ENCODE measurements around the gene SLC25A42. TPM values are rescaled to one million over a fixed set of nuclear protein-coding genes. Genes with fewer than 3 reads are reported as not detected.

The SLC25A42 gene
- total and polyA plus RNA-seq, 2 of the 13 experiments (the other 11 are each of a cell fraction or from before 2014, with no cell fraction given) = 12.8 to 18.3 TPM

DNA sequence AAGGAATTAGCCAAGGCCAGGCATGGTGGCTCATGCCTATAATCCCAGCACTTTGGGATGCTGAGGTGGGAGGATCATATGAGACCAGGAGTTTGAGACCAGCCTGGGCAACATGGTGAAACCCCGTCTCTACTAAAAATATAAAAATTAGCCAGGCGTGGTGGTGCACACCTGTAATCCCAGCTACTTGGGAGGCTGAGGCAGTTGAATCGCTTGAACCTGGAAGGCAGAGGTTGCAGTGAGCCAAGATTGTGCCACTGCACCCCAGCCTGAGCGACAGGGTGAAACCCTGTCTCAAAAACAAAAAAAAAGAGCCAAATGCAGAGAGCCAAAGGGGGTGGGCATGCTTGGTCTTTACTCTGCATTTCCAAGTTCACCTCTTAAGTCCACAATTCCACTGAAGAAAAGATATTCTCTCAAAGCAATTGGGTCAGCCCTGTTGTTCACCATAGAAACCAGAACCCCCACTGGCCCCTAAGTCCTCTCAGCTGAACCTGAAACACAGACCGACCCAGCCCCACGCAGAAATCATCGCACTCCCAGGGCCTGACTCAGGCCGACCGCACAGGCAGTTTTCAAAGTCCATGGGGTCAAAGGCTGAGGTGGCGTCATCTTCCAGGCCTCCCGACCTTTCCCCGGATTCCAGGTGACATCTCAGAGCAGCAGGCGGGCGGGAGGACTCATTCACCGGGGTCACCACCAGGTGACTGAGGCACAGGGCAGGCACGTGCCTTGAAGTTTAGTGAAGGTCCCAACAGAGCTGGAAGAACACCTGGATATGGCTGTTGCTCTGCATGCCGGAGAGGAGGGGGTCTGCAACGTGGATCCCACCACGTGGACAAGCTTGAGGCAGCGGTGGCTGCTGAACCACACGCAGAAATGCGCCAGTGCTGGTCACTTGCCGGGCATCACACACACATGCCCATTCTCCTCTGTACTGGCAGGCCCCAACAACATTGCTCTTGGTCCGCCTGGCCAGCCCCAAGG is 33.1 kb downstream of the SLC25A42 start (continued):
- peak; percentile 72 for TF ChIP-seq CREB1 (IDR thresholded peaks at IDR 0.05)
- TF ChIP-seq CREB1 (CRISPR knock-in tag; IDR thresholded peaks at IDR 0.05) = peak; percentile 81
- no peak for TF ChIP-seq ZFP62 (CRISPR knock-in tag; IDR thresholded peaks at IDR 0.05)
- peak; percentile 89; the same call in 1 of the 2 replicates for TF ChIP-seq ZBTB20 (CRISPR knock-in tag; IDR thresholded peaks at IDR 0.05; ENCODE audit: borderline replicate concordance, low read depth)

GRCh38 chr19:19098084-19098702 is 34.4 kb downstream of the SLC25A42 start:
- TSS peak; percentile 74 for BruUV-seq (replicated peaks)
- POLR2A ChIA-PET = interaction anchor here (1.1 to 2.1 kb wide), 3 partner anchors 10 to 36 kb away, joined by 3 to 43 read pairs (median 6); partner anchors contain the start of gene SLC25A42
- ATAC-seq = peak; percentile 4
- Histone ChIP-seq H3K79me2 (ENCODE audit: insufficient read depth, low read length) (no peaks in the 10 kb centered on the region), H3K27ac (ENCODE audit: extremely low read length, insufficient read depth, low read length) (peak overlapping the region; percentile 99), H3K4me3 (replicated peaks in 1 of 3; ENCODE audit: insufficient read depth in 1 of 3, low read depth in 2 of 3, low read length in 3 of 3) (peak overlapping the region in 1 of 3 experiments; percentile 61; a peak in 3 of 6 replicates), H3K9ac (ENCODE audit: insufficient read depth, low read depth, low read length) (peak overlapping the region; percentile 85), H3K4me1 (ENCODE audit: insufficient read depth, low read length) (peaks cover 96% of the 10 kb centered on the region), H3K27me3 (ENCODE audit: control insufficient read depth in 1 of 2, insufficient read depth in 2 of 2, low read length in 2 of 2) (no peaks in the 10 kb centered on the region), H4K20me1 (ENCODE audit: insufficient read depth, low read length) (no peaks in the 10 kb centered on the region), H3K36me3 (replicated peaks in 1 of 2; ENCODE audit: control insufficient read depth in 1 of 2, insufficient read depth in 2 of 2, low read length in 2 of 2) (no peaks in the 10 kb centered on the region), H2AFZ (ENCODE audit: low read length) (no peak overlapping the region), H3K9me3 (ENCODE audit: low read length) (no peaks in the 10 kb centered on the region), H3K4me2 (ENCODE audit: low read depth, low read length) (peak overlapping the region; percentile 83)
- peak; percentile 23 for DNase-seq (ENCODE audit: low spot score)
- in situ Hi-C loops (cut with HindIII; ENCODE audit: extremely low pct_ligation_motif_present, low pct_unique_long_range_greater_than_20kb) = no loop called here
- intact Hi-C loops (cut with micrococcal nuclease; ENCODE audit: unreplicated experiment) = loop anchor here (2.0 to 5.0 kb wide), 2 partner anchors 15 to 39 kb away; partner anchors contain the start of gene TMEM161A
- FAIRE-seq = no peak
- CTCF ChIA-PET (ENCODE audit: low intra/inter-chr PET ratio, low total read pairs) = no interaction called here
- 18% methylated on average over 4 of the region's 9 CpGs for WGBS (ENCODE audit: low lambda C conversion rate)
- TF ChIP-seq ZNF609 (CRISPR knock-in tag; IDR thresholded peaks at IDR 0.05; ENCODE audit: borderline replicate concordance) = no peak
- TF ChIP-seq ZNF510 (CRISPR knock-in tag; IDR thresholded peaks at IDR 0.05; ENCODE audit: low read depth) = peak; percentile 10; the same call in 1 of the 2 replicates
- no peak; the same call in 1 of the 2 replicates for TF ChIP-seq ZSCAN31 (CRISPR knock-in tag; IDR thresholded peaks at IDR 0.05; ENCODE audit: low read depth)
- 0 out of 2 replicates have a peak, but pooled peaks have one; percentile 2 for TF ChIP-seq ZBTB3 (CRISPR knock-in tag; IDR thresholded peaks at IDR 0.05; ENCODE audit: borderline replicate concordance, low read depth)
- TF ChIP-seq ZNF543 (CRISPR knock-in tag; IDR thresholded peaks at IDR 0.05) = 0 out of 2 replicates have a peak, but pooled peaks have one; percentile 19
- TF ChIP-seq, protein P1, sequence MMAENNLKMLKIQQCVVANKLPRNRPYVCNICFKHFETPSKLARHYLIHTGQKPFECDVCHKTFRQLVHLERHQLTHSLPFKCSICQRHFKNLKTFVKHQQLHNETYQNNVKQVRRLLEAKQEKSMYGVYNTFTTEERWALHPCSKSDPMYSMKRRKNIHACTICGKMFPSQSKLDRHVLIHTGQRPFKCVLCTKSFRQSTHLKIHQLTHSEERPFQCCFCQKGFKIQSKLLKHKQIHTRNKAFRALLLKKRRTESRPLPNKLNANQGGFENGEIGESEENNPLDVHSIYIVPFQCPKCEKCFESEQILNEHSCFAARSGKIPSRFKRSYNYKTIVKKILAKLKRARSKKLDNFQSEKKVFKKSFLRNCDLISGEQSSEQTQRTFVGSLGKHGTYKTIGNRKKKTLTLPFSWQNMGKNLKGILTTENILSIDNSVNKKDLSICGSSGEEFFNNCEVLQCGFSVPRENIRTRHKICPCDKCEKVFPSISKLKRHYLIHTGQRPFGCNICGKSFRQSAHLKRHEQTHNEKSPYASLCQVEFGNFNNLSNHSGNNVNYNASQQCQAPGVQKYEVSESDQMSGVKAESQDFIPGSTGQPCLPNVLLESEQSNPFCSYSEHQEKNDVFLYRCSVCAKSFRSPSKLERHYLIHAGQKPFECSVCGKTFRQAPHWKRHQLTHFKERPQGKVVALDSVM (CRISPR knock-in tag; IDR thresholded peaks at IDR 0.05) = peak; percentile 93
- TF ChIP-seq ZNF451 (CRISPR knock-in tag; IDR thresholded peaks at IDR 0.05) = 0 out of 2 replicates have a peak, but pooled peaks have one; percentile 11
- peak; percentile 20 for TF ChIP-seq ZEB1 (IDR thresholded peaks at IDR 0.05; ENCODE audit: insufficient replicate concordance, low read depth)

Measured in HepG2 (cell line).